IMR-90 (cell line): ENCODE results near the gene ELK3. TPM values are rescaled to one million over a fixed set of nuclear protein-coding genes. Genes with fewer than 3 reads are reported as not detected.

ENCODE experiments used
- ATAC-seq: fragments of 200-7000 bp; cut with Tn5 transposase; 2 replicates; pipeline ENCODE4 v1.9.1; 2020; ENCODE audit warnings: low read depth, mild to moderate bottlenecking, moderate library complexity
- BruUV-seq: library from RNA; stranded (reverse); fragments of 400-500 nt; replicated peaks from 2 replicates; lab custom pipeline; 2021; lab: Mats Ljungman, UMichigan
- CTCF ChIA-PET: fragments of 300-600 bp; formaldehyde crosslinking; extraction: SDS; loops from one replicate; lab custom pipeline; 2021; ENCODE audit warnings: antibody characterized with exemption; lab: Yijun Ruan, JAX
- POLR2A ChIA-PET: fragments of 300-600 bp; sonication (Branson Sonifier 250); formaldehyde crosslinking; loops from one replicate; lab custom pipeline; 2022; ENCODE audit warnings: antibody characterized with exemption; ENCODE audit not compliant: unreplicated experiment; lab: Charles Lee
- DNase-seq: peaks from one replicate; pipeline ENCODE4 v3.0.0; 2013
- H2AFZ ChIP-seq: replicated peaks from 2 replicates; pipeline ENCODE3; 2013; ENCODE audit warnings: low read length, mild to moderate bottlenecking; ENCODE audit not compliant: poor library complexity
- H2AK5ac ChIP-seq: 2 replicates; pipeline ENCODE4 v1.6.1; 2013; ENCODE audit warnings: low read depth, low read length, inconsistent platforms
- H2AK9ac ChIP-seq: replicated peaks from 2 replicates; pipeline ENCODE3; 2013; ENCODE audit warnings: mild to moderate bottlenecking, low read depth, low read length, moderate library complexity; ENCODE audit not compliant: poor library complexity
- H2BK120ac ChIP-seq: 2 replicates; pipeline ENCODE4 v1.6.1; 2013; ENCODE audit warnings: low read depth, low read length, inconsistent platforms
- H2BK15ac ChIP-seq: 3 replicates; pipeline ENCODE4 v1.6.1; 2013; ENCODE audit warnings: low read depth, low read length, inconsistent platforms
- H2BK20ac ChIP-seq: 2 replicates; pipeline ENCODE4 v1.6.1; 2013; ENCODE audit warnings: low read depth, mild to moderate bottlenecking, inconsistent platforms, low read length, moderate library complexity
- H2BK5ac ChIP-seq: 2 replicates; pipeline ENCODE4 v1.6.1; 2013; ENCODE audit warnings: mild to moderate bottlenecking, low read depth, low read length, inconsistent platforms; ENCODE audit not compliant: poor library complexity, severe bottlenecking
- H3K14ac ChIP-seq: replicated peaks from 2 replicates; pipeline ENCODE4 v1.6.1; 2013; ENCODE audit warnings: low read depth, low read length, inconsistent platforms
- H3K18ac ChIP-seq: 2 replicates; pipeline ENCODE4 v1.6.1; 2013; ENCODE audit warnings: low read depth, low read length, control low read depth
- H3K23ac ChIP-seq: 2 replicates; pipeline ENCODE4 v1.6.1; 2013; ENCODE audit warnings: low read depth, low read length, inconsistent platforms
- H3K27ac ChIP-seq: 2 replicates; pipeline ENCODE4 v1.5.1; 2013; ENCODE audit warnings: mild to moderate bottlenecking, control low read depth, low read length; ENCODE audit not compliant: insufficient read depth
- H3K27me3 ChIP-seq: 2 replicates; pipeline ENCODE4 v1.6.1; 2013; ENCODE audit warnings: low read length; ENCODE audit not compliant: control insufficient read depth, insufficient read depth
- H3K36me3 ChIP-seq: 2 replicates; pipeline ENCODE4 v1.6.1; 2013; ENCODE audit warnings: low read length, mixed read lengths; ENCODE audit not compliant: control insufficient read depth, insufficient read depth
- H3K4ac ChIP-seq: 2 replicates; pipeline ENCODE4 v1.6.1; 2013; ENCODE audit warnings: low read depth, low read length, inconsistent platforms
- H3K4me1 ChIP-seq: 2 replicates; pipeline ENCODE4 v1.6.1; 2013; ENCODE audit warnings: low read length, mixed read lengths; ENCODE audit not compliant: control insufficient read depth, insufficient read depth
- H3K4me2 ChIP-seq: 2 replicates; pipeline ENCODE4 v1.6.1; 2013; ENCODE audit warnings: low read depth, mild to moderate bottlenecking, control low read depth, low read length, moderate library complexity
- H3K4me3 ChIP-seq: 2 replicates; pipeline ENCODE4 v1.5.1; 2013; ENCODE audit warnings: low read depth, mild to moderate bottlenecking, control low read depth, low read length, moderate library complexity; ENCODE audit not compliant: insufficient read depth
- H3K56ac ChIP-seq: 2 replicates; pipeline ENCODE4 v1.6.1; 2013; ENCODE audit warnings: low read length, inconsistent platforms; ENCODE audit not compliant: insufficient read depth; ENCODE audit errors: extremely low read depth
- H3K79me1 ChIP-seq, 2 experiments: 2 replicates each; pipeline ENCODE4 v1.6.1; 2013; ENCODE audit warnings: low read length in 2 of 2, inconsistent platforms in 1 of 2, low read depth in 1 of 2
- H3K9ac ChIP-seq: 2 replicates; pipeline ENCODE4 v1.6.1; 2013; ENCODE audit warnings: low read depth, low read length, control low read depth
- H3K9me1 ChIP-seq: 2 replicates; pipeline ENCODE4 v1.6.1; 2013; ENCODE audit warnings: low read length, inconsistent platforms; ENCODE audit not compliant: insufficient read depth
- H3K9me3 ChIP-seq: 2 replicates; pipeline ENCODE4 v1.6.1; 2013; ENCODE audit warnings: low read length; ENCODE audit not compliant: control insufficient read depth, insufficient read depth
- H4K20me1 ChIP-seq: 2 replicates; pipeline ENCODE4 v1.6.1; 2013; ENCODE audit warnings: low read length, inconsistent platforms; ENCODE audit not compliant: insufficient read depth
- H4K5ac ChIP-seq: 2 replicates; pipeline ENCODE4 v1.6.1; 2013; ENCODE audit warnings: mild to moderate bottlenecking, low read depth, low read length, control low read depth
- H4K8ac ChIP-seq, 2 experiments: 2 replicates each; pipeline ENCODE4 v1.6.1; 2013; ENCODE audit warnings: low read depth in 2 of 2, low read length in 2 of 2, control low read depth in 1 of 2, inconsistent platforms in 1 of 2
- H4K91ac ChIP-seq: 2 replicates; pipeline ENCODE4 v1.6.1; 2013; ENCODE audit warnings: low read depth, low read length, inconsistent platforms; ENCODE audit not compliant: insufficient read depth
- CHD1 ChIP-seq: IDR thresholded peaks from 2 replicates; pipeline ENCODE4 v1.6.1; 2012; ENCODE audit warnings: low read depth, low read length, improper control_type of control experiment
- RAD21 ChIP-seq: IDR thresholded peaks from 2 replicates; pipeline ENCODE4 v1.6.1; 2012; ENCODE audit warnings: low read length, improper control_type of control experiment
- RCOR1 ChIP-seq: IDR thresholded peaks from 2 replicates; pipeline ENCODE4 v1.6.1; 2012; ENCODE audit warnings: mild to moderate bottlenecking, low read length, improper control_type of control experiment; ENCODE audit not compliant: insufficient replicate concordance
- WGBS, 2 experiments: methylation state at CpG; one replicate each; pipeline versions ENCODE4 v1.1.5 to v1.1.7; 2013; ENCODE audit warnings: missing lambda C conversion rate in 2 of 2; ENCODE audit not compliant: insufficient read length in 1 of 2; ENCODE audit errors: extremely low coverage in 2 of 2; 5-methylcytosine and 5-hydroxymethylcytosine counted together
- dilution Hi-C: fragments of 300-500 bp; cut with HindIII; formaldehyde crosslinking; loops from one replicate; pipeline ENCODE4 v1.14.3; 2018; ENCODE audit warnings: low sequenced_read_pairs; ENCODE audit not compliant: unreplicated experiment
- in situ Hi-C: fragments of 300-500 bp; cut with MboI; formaldehyde crosslinking; loops from 3 replicates; pipeline ENCODE4 v1.14.3; 2019; ENCODE audit warnings: low sequenced_read_pairs, inconsistent platforms, mixed read lengths
- intact Hi-C: fragments of 100-400 bp; cut with micrococcal nuclease; formaldehyde crosslinking; loops from 2 replicates; pipeline ENCODE4 v1.10.0; 2022
- polyA plus RNA-seq, 3 experiments: library from polyadenylated mRNA; depleted of rRNA; stranded (reverse); fragments of >200 nt; gene quantifications; 2 replicates each; pipeline ENCODE4 v1.2.3, GENCODE V29; 2012; ENCODE audit warnings: low replicate concordance in 1 of 3
- total RNA-seq: library from RNA; depleted of rRNA; stranded (reverse); fragments of >200 nt; gene quantifications from 2 replicates; pipeline ENCODE4 v1.2.3, GENCODE V29; 2012

ELK3 gene
- total and polyA plus RNA-seq, 2 of the 4 experiments (the other 2 are of a cell fraction) = 14.5 to 27.5 TPM

GRCh38 chr12:96260644-96261043 lies 66.5 kb downstream of the ELK3 start:
- Histone ChIP-seq H2BK20ac (no peak overlapping the region), H3K9me3 (no peaks in the 10 kb centered on the region), H2AK9ac (no peak overlapping the region), H3K14ac (no peak overlapping the region), H3K27me3 (no peaks in the 10 kb centered on the region), H4K8ac (no peak overlapping the region), H3K18ac (no peak overlapping the region), H3K4me3 (no peak overlapping the region), H2BK5ac (no peak overlapping the region), H3K4ac (no peak overlapping the region), H3K9ac (no peak overlapping the region), H3K4me1 (peaks cover 17% of the 10 kb centered on the region), H4K20me1 (peaks cover 67% of the 10 kb centered on the region), H4K91ac (no peak overlapping the region), H2BK120ac (no peak overlapping the region), H2BK15ac (no peak overlapping the region), H3K56ac (no peak overlapping the region), H3K36me3 (peaks cover 32% of the 10 kb centered on the region), H2AK5ac (no peak overlapping the region), H3K23ac (no peak overlapping the region), H3K27ac (no peak overlapping the region), H4K5ac (no peak overlapping the region), H3K9me1 (peaks cover 24% of the 10 kb centered on the region), H3K4me2 (no peak overlapping the region), H2AFZ (no peak overlapping the region), H3K79me1 (peaks cover 36 to 89% of the 10 kb centered on the region in 2 experiments)
- in situ Hi-C loops = no loop called here
- WGBS, 2 experiments = no CpG with 5 or more reads among the region's 3 CpGs
- BruUV-seq = no TSS peak
- TF ChIP-seq RAD21 (no peak), RCOR1 (no peak), CHD1 (no peak)
- no peak for DNase-seq
- POLR2A ChIA-PET = no interaction called here
- dilution Hi-C loops = no loop called here
- CTCF ChIA-PET = no interaction called here
- no peak for ATAC-seq
- intact Hi-C loops = no loop called here
